Adrenal gland (tissue), 12 donors: Measurements from ENCODE around the gene MAEA. TPM values are rescaled to one million over a fixed set of nuclear protein-coding genes. Genes with fewer than 3 reads are reported as not detected.
A peak's percentile ranks its signal among the peaks of the same experiment; 100 is the strongest.

Experiments
- DNase-seq, 7 donors: peaks; one replicate each; pipeline ENCODE4 v3.0.0-alpha.2; 2019 to 2020
- H3K27ac ChIP-seq, 5 donors: fragments of 200-600 bp; sonication (generic) in 4 of 5; 1 replicate in 3 of 5; 2 replicates in 2 of 5; pipeline versions ENCODE4 v1.5.1 to v1.8.0; 2016 to 2020; ENCODE audit warnings: mild to moderate bottlenecking in 1 of 5
- H3K27me3 ChIP-seq: fragments of 200-600 bp; 2 replicates; pipeline ENCODE4 v1.8.0; 2021
- H3K36me3 ChIP-seq, 2 donors: fragments of 200-600 bp; replicated peaks in 1 of 2; 1 replicate in 1 of 2; 2 replicates in 1 of 2; pipeline versions ENCODE4 v1.5.1 to v1.8.0; 2018 to 2022
- H3K4me1 ChIP-seq, 2 donors: fragments of 200-600 bp; replicated peaks in 1 of 2; 1 replicate in 1 of 2; 2 replicates in 1 of 2; pipeline versions ENCODE4 v1.5.1 to v1.8.0; 2018 to 2021
- H3K4me3 ChIP-seq, 4 donors: fragments of 200-600 bp; sonication (generic) in 3 of 4; one replicate each; pipeline ENCODE4 v1.5.1; 2016 to 2018
- H3K9me3 ChIP-seq, 3 donors: fragments of 200-600 bp; sonication (generic) in 1 of 3; replicated peaks in 1 of 3; 1 replicate in 2 of 3; 2 replicates in 1 of 3; pipeline versions ENCODE4 v1.5.1 to v1.8.0; 2016 to 2021
- POLR2A ChIP-seq, 2 donors: fragments of 450-650 bp; IDR thresholded peaks; one replicate each; pipeline ENCODE4 v1.6.1; 2017; ENCODE audit warnings: antibody characterized with exemption in 2 of 2, mild to moderate bottlenecking in 2 of 2, moderate library complexity in 1 of 2
- WGBS, 4 donors: extraction: QIAGEN DNeasy Blood & Tissue Kit in 2 of 4; methylation state at CpG; one replicate each; pipeline versions ENCODE4 v1.1.5 to v1.1.7; 2013 to 2017; 5-methylcytosine and 5-hydroxymethylcytosine counted together
- intact Hi-C, 2 donors: fragments of 100-400 bp; cut with DNase I; formaldehyde crosslinking; loops; one replicate each; pipeline versions ENCODE4 v1.14.1 to v1.15.0; 2022 to 2023
- polyA plus RNA-seq, 3 donors: library from polyadenylated mRNA; stranded (reverse); fragments of 200-250 nt in 2 of 3; fragments of 350-450 nt in 1 of 3; fragmentation: Illumina TruSeq in 1 of 3; extraction: RNeasy Lipid Tissue Mini Kit (QIAGEN cat#74804) in 1 of 3; gene quantifications; one replicate each; pipeline ENCODE4 v1.2.3, GENCODE V29; 2013 to 2014
- total RNA-seq, 9 donors: library from RNA; depleted of rRNA in 4 of 9; stranded (reverse); fragments of >200 nt in 4 of 9; fragments of 120-200 nt in 1 of 9; fragmentation: NEBNext Ultra II Directional in 1 of 9; extraction: Animal tissue kit (Norgen Biotek cat#: 25700) in 1 of 9; gene quantifications; one replicate each; pipeline versions ENCODE4 v1.1.0 to v1.2.4, GENCODE V29; 2013 to 2023
- TF ChIP-seq, protein P1 (sequence below), 6 experiments: fragments of 450-650 bp in 4 of 6; fragments of 200-600 bp in 2 of 6; sonication (generic) in 1 of 6; IDR thresholded peaks; 1 replicate in 5 of 6; 2 replicates in 1 of 6; pipeline versions ENCODE4 v1.5.1 to v1.8.0; 2016 to 2021; ENCODE audit warnings: antibody characterized with exemption in 6 of 6, mild to moderate bottlenecking in 2 of 6, moderate library complexity in 1 of 6
- donor health status: healthy with polysubstance abuse.
- donor health status: Bipolar disorder and iron deficiency.
- donor health status: DM: yes; HTN: yes; CAD: no.
- donor health status: DM: no; HTN: no; CAD: no.
- donor health status: DM: no; HTN: no; CAD: no.
- donor health status: DM: yes; HTN: yes; CAD: no.

Gene MAEA
- total and polyA plus RNA-seq, 12 donors: 35.6 to 103 (median 75.1) TPM

DNA sequence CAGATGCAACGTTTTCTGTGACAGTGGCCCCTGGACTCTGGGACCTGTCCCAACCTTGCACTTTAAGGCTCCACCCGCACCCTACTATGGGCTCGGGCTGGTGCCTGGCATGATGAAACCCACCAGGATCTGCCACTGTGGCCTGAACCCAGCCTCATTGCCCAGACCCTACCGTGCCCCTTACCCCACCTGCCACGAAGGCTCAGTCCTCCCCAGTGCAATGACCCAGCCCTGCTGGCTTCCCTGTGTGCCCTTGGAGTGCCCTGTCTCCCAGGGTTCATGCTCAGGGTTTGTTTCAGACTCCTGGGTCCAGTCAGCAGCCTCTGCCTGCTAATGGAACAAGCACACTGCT is 60.5 kb downstream of the MAEA start:
- 79 to 97% (median 89%) methylated on average over 2 to 5 of the region's 5 CpGs for WGBS, 4 donors
- Histone ChIP-seq H3K36me3 (peaks cover 0 to 22% of the 10 kb centered on the region in 2 donors), H3K27ac (no peak overlapping the region), H3K4me3 (no peak overlapping the region), H3K4me1 (peaks cover 7 to 18% of the 10 kb centered on the region in 2 donors), H3K9me3 (no peaks in the 10 kb centered on the region), H3K27me3 (no peaks in the 10 kb centered on the region)
- DNase-seq: no peak
- intact Hi-C loops: loop anchor here (5.0 to 10.0 kb wide), 2 partner anchors 103 to 215 kb away; partner anchors contain the start of gene CTBP1 (in 1 of the 2)
- TF ChIP-seq, protein P1, sequence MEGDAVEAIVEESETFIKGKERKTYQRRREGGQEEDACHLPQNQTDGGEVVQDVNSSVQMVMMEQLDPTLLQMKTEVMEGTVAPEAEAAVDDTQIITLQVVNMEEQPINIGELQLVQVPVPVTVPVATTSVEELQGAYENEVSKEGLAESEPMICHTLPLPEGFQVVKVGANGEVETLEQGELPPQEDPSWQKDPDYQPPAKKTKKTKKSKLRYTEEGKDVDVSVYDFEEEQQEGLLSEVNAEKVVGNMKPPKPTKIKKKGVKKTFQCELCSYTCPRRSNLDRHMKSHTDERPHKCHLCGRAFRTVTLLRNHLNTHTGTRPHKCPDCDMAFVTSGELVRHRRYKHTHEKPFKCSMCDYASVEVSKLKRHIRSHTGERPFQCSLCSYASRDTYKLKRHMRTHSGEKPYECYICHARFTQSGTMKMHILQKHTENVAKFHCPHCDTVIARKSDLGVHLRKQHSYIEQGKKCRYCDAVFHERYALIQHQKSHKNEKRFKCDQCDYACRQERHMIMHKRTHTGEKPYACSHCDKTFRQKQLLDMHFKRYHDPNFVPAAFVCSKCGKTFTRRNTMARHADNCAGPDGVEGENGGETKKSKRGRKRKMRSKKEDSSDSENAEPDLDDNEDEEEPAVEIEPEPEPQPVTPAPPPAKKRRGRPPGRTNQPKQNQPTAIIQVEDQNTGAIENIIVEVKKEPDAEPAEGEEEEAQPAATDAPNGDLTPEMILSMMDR (IDR thresholded peaks at IDR 0.05): no peak
- TF ChIP-seq POLR2A (IDR thresholded peaks at IDR 0.05): no peak

GRCh38 chr4:1351854-1352566 is 62.3 kb downstream of the MAEA start:
- peaks cover 0 to 27% of the 10 kb centered on the region in 2 donors for H3K36me3 ChIP-seq

GRCh38 chr4:1352567-1352900 is 62.8 kb downstream of the MAEA start:
- intact Hi-C loops: loop anchor here (5.0 to 10.0 kb wide), 2 partner anchors 105 to 218 kb away; partner anchors contain the start of gene CTBP1 (in 1 of the 2)

More at GRCh38 chr4:1351854-1352566, 62.3 kb downstream of the MAEA start:
- peak; percentile 78 to 93 (median 87) for DNase-seq
- 27 to 35% (median 28%) methylated on average over 15 to 24 of the region's 24 CpGs for WGBS, 4 donors
- no peaks in the 10 kb centered on the region for H3K9me3 ChIP-seq
- no peak for TF ChIP-seq POLR2A (IDR thresholded peaks at IDR 0.05)
- TF ChIP-seq, protein P1 (IDR thresholded peaks at IDR 0.05): peak; percentile 86 to 96 (median 90)
- no peaks in the 10 kb centered on the region for H3K27me3 ChIP-seq
- H3K4me3 ChIP-seq: no peak overlapping the region
- H3K4me1 ChIP-seq: peaks cover 7 to 11% of the 10 kb centered on the region in 2 donors
- intact Hi-C loops: loop anchor here (5.0 to 10.0 kb wide), 2 partner anchors 105 to 217 kb away; partner anchors contain the start of gene CTBP1 (in 1 of the 2)
- no peak overlapping the region for H3K27ac ChIP-seq

More at GRCh38 chr4:1352567-1352900, 62.8 kb downstream of the MAEA start:
- H3K4me1 ChIP-seq: peaks cover 7 to 11% of the 10 kb centered on the region in 2 donors
- H3K9me3 ChIP-seq: no peaks in the 10 kb centered on the region
- H3K4me3 ChIP-seq: no peak overlapping the region
- no peak overlapping the region for H3K27ac ChIP-seq
- WGBS, 4 donors: 68 to 90% (median 77%) methylated on average over 5 to 12 of the region's 12 CpGs
- H3K36me3 ChIP-seq: peaks cover 0 to 27% of the 10 kb centered on the region in 2 donors
- no peak for TF ChIP-seq POLR2A (IDR thresholded peaks at IDR 0.05)
- TF ChIP-seq, protein P1 (IDR thresholded peaks at IDR 0.05): no peak
- no peak for DNase-seq
- H3K27me3 ChIP-seq: no peaks in the 10 kb centered on the region
